ENCODE data around the gene ANXA11.

GRCh38 chr10:80188713-80189112 lies 16.6 kb downstream of the ANXA11 start:
- TF ChIP-seq CTCF (tag by site-specific recombination; IDR thresholded peaks at IDR 0.05) (no peak), TRIM28 (IDR thresholded peaks at IDR 0.05; ENCODE audit: borderline replicate concordance, low read length) (no peak), KLF10 (tag by site-specific recombination; IDR thresholded peaks at IDR 0.05) (no peak), PATZ1 (tag by site-specific recombination; IDR thresholded peaks at IDR 0.05) (no peak)

All from HEK293 (cell line).